Pancreas (tissue), 10 donors: ENCODE data around the gene ADGRD2. TPM values are rescaled to one million over a fixed set of nuclear protein-coding genes. Genes with fewer than 3 reads are reported as not detected.

ENCODE experiments used
- ATAC-seq, 4 donors: fragments of 200-7000 bp; cut with Tn5 transposase; one replicate each; pipeline versions ENCODE4 v1.8.0 to v1.9.1; 2020; ENCODE audit warnings: mild to moderate bottlenecking in 4 of 4, moderate library complexity in 4 of 4
- DNase-seq, 6 donors: peaks; one replicate each; pipeline ENCODE4 v3.0.0-alpha.2; 2020
- FAIRE-seq: peaks from 2 replicates; lab custom pipeline; 2012; peaks lifted over from hg19 to GRCh38; lab: Jason Lieb, UNC
- H3K27ac ChIP-seq, 4 donors: fragments of 200-600 bp; sonication (generic); 1 replicate in 3 of 4; 2 replicates in 1 of 4; pipeline versions ENCODE4 v1.5.0 to v1.8.0; 2020
- H3K27me3 ChIP-seq, 4 donors: fragments of 200-600 bp; one replicate each; pipeline ENCODE4 v1.8.0; 2021
- H3K36me3 ChIP-seq, 3 donors: fragments of 200-600 bp; sonication (generic) in 1 of 3; one replicate each; pipeline versions ENCODE4 v1.5.0 to v1.8.0; 2020 to 2021
- H3K4me1 ChIP-seq, 3 donors: fragments of 200-600 bp; one replicate each; pipeline ENCODE4 v1.8.0; 2021
- H3K4me3 ChIP-seq, 4 donors: fragments of 200-600 bp; sonication (generic) in 2 of 4; one replicate each; pipeline versions ENCODE4 v1.5.0 to v1.8.0; 2020 to 2021
- H3K9me3 ChIP-seq, 4 donors: fragments of 200-600 bp; one replicate each; pipeline ENCODE4 v1.8.0; 2021
- CTCF ChIP-seq, 4 donors: fragments of 200-600 bp; sonication (generic) in 3 of 4; IDR thresholded peaks; one replicate each; pipeline versions ENCODE4 v1.5.0 to v1.8.0; 2021; ENCODE audit warnings: antibody characterized with exemption in 4 of 4
- WGBS, 2 donors: extraction: QIAGEN DNeasy Blood & Tissue Kit; methylation state at CpG; one replicate each; pipeline ENCODE4 v1.1.7; 2013; 5-methylcytosine and 5-hydroxymethylcytosine counted together
- intact Hi-C, 3 donors: fragments of 100-400 bp; cut with DNase I; formaldehyde crosslinking; loops; one replicate each; pipeline versions ENCODE4 v1.11.1 to v1.14.2; 2022
- polyA plus RNA-seq, 2 donors: library from polyadenylated mRNA; stranded (reverse); fragments of 200-250 nt; gene quantifications; one replicate each; pipeline ENCODE4 v1.2.3, GENCODE V29; 2013
- total RNA-seq, 6 donors: library from RNA; stranded (reverse); fragmentation: NEBNext Ultra II Directional in 4 of 6; extraction: Animal tissue kit (Norgen Biotek cat#: 25700) in 4 of 6; gene quantifications; one replicate each; pipeline versions ENCODE4 v1.2.1 to v1.2.4, GENCODE V29; 2021 to 2023
- donor health status: healthy with polysubstance abuse.
- donor health status: DM: no; HTN: no; CAD: no; lungs with moderate emphysema.
- donor health status: DM: no; HTN: no; CAD: no.
- donor health status: control.
- donor health status: control.
- donor health status: Bipolar disorder and iron deficiency.
- donor health status: DM: yes; HTN: yes; CAD: no.
- donor health status: DM: no; HTN: no; CAD: no.
- donor health status: DM: no; HTN: no; CAD: no.
- donor health status: DM: yes; HTN: yes; CAD: no.

The ADGRD2 gene
- total and polyA plus RNA-seq, 8 donors = 0.23 TPM; not detected in 7

GRCh38 chr9:124518116-124518515 is 67.9 kb downstream of the ADGRD2 start:
- intact Hi-C loops = no loop called here
- Histone ChIP-seq H3K9me3 (no peaks in the 10 kb centered on the region), H3K27ac (no peak overlapping the region), H3K27me3 (no peaks in the 10 kb centered on the region), H3K4me3 (no peak overlapping the region), H3K36me3 (no peaks in the 10 kb centered on the region), H3K4me1 (no peaks in the 10 kb centered on the region)
- no peak for DNase-seq
- TF ChIP-seq CTCF (IDR thresholded peaks at IDR 0.05) = no peak
- FAIRE-seq = no peak
- WGBS, 2 donors = 97 to 98% methylated on average over 7 of the region's 7 CpGs
- ATAC-seq = no peak

GRCh38 chr9:124520206-124520596 is 70.0 kb downstream of the ADGRD2 start:
- TF ChIP-seq CTCF (IDR thresholded peaks at IDR 0.05) = no peak
- ATAC-seq (peak in 2 of 4 donors; percentile 45 to 68), FAIRE-seq (no peak), DNase-seq (no peak)
- no peak overlapping the region for H3K27ac ChIP-seq
- H3K4me3 ChIP-seq = no peak overlapping the region
- H3K4me1 ChIP-seq = no peaks in the 10 kb centered on the region
- H3K36me3 ChIP-seq = no peaks in the 10 kb centered on the region
- H3K9me3 ChIP-seq = no peaks in the 10 kb centered on the region
- no peaks in the 10 kb centered on the region for H3K27me3 ChIP-seq
- intact Hi-C loops = no loop called here
- WGBS, 2 donors = 59 to 67% methylated on average over 7 of the region's 7 CpGs

- FAIRE-seq = no peak
Observed at GRCh38 chr9:124521142-124521541, 70.9 kb downstream of the ADGRD2 start.

GRCh38 chr9:124522121-124523098 is 72.2 kb downstream of the ADGRD2 start:
- Histone ChIP-seq H3K27me3 (no peaks in the 10 kb centered on the region), H3K4me3 (no peak overlapping the region), H3K9me3 (no peaks in the 10 kb centered on the region), H3K4me1 (no peaks in the 10 kb centered on the region), H3K27ac (no peak overlapping the region), H3K36me3 (no peaks in the 10 kb centered on the region)
- FAIRE-seq (no peak), ATAC-seq (no peak), DNase-seq (no peak)
- intact Hi-C loops = no loop called here
- 84 to 91% methylated on average over 7 of the region's 7 CpGs for WGBS, 2 donors
- TF ChIP-seq CTCF (IDR thresholded peaks at IDR 0.05) = no peak

More at GRCh38 chr9:124521142-124521541, 70.9 kb downstream of the ADGRD2 start:
- Histone ChIP-seq H3K4me1 (no peaks in the 10 kb centered on the region), H3K27ac (no peak overlapping the region), H3K9me3 (no peaks in the 10 kb centered on the region), H3K4me3 (no peak overlapping the region), H3K27me3 (no peaks in the 10 kb centered on the region), H3K36me3 (no peaks in the 10 kb centered on the region)
- intact Hi-C loops = no loop called here
- no peak for DNase-seq
- no peak for ATAC-seq
- TF ChIP-seq CTCF (IDR thresholded peaks at IDR 0.05) = no peak
- 90 to 94% methylated on average over 3 of the region's 3 CpGs for WGBS, 2 donors

DNA sequence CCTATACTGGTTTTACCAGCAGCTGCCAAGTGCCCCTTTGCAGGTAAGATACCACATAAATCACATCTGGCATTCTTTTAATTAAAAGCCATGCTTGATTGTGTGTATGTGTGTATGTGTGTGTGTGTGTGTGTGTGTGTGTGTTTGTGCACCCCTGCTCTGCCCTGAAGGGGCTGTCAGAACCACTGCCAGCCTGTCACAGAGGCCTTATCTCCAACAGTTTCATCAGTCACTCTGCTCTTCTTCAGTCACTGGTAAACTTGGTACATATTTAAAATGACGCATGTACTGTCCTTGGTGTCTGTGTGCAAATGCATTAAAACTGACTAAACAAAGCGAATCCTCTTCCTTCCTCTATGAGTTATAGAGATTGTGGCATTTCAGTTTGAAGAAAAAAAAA is 75.9 kb downstream of the ADGRD2 start:
- TF ChIP-seq CTCF (IDR thresholded peaks at IDR 0.05) = no peak
- intact Hi-C loops = no loop called here
- WGBS, 2 donors = 96 to 97% methylated on average over 2 of the region's 2 CpGs
- no peak for FAIRE-seq
- Histone ChIP-seq H3K36me3 (no peaks in the 10 kb centered on the region), H3K27ac (no peak overlapping the region), H3K4me3 (no peak overlapping the region), H3K9me3 (no peaks in the 10 kb centered on the region), H3K27me3 (no peaks in the 10 kb centered on the region), H3K4me1 (no peaks in the 10 kb centered on the region)
- ATAC-seq = no peak
- DNase-seq = no peak
